Panc1 (cell line): Measurements from ENCODE around the gene IL2RA. TPM values are rescaled to one million over a fixed set of nuclear protein-coding genes. Genes with fewer than 3 reads are reported as not detected.

ENCODE experiments used
- ATAC-seq: fragments of 200-7000 bp; cut with Tn5 transposase; 2 replicates; pipeline ENCODE4 v1.9.1; 2020; ENCODE audit warnings: mild to moderate bottlenecking, moderate library complexity
- BruUV-seq: library from RNA; stranded (reverse); fragments of 400-500 nt; replicated peaks from 2 replicates; lab custom pipeline; 2021; lab: Mats Ljungman, UMichigan
- CTCF ChIA-PET: fragments of 300-600 bp; sonication (Branson Sonifier 250); formaldehyde crosslinking; loops from one replicate; lab custom pipeline; 2022; ENCODE audit warnings: antibody characterized with exemption; lab: Charles Lee
- POLR2A ChIA-PET: fragments of 300-600 bp; sonication (Branson Sonifier 250); formaldehyde crosslinking; loops from one replicate; lab custom pipeline; 2022; ENCODE audit warnings: antibody characterized with exemption; lab: Charles Lee
- DNase-seq: peaks from one replicate; pipeline ENCODE4 v3.0.0-alpha.2; 2010; ENCODE audit warnings: low read depth, low spot score
- H3K27ac ChIP-seq: 2 replicates; pipeline ENCODE4 v1.5.1; 2011; ENCODE audit warnings: mild to moderate bottlenecking, low read length, inconsistent platforms
- H3K27me3 ChIP-seq: fragments of 200-500 bp; sonication (Bioruptor generic); 2 replicates; pipeline ENCODE4 v1.6.0; 2014; ENCODE audit warnings: low read length, inconsistent platforms; ENCODE audit not compliant: control insufficient read depth, insufficient read depth
- H3K36me3 ChIP-seq: fragments of 200-500 bp; sonication (Bioruptor generic); 2 replicates; pipeline ENCODE4 v1.5.1; 2014; ENCODE audit warnings: inconsistent platforms, mild to moderate bottlenecking, low read length, moderate library complexity; ENCODE audit not compliant: control insufficient read depth, insufficient read depth
- H3K4me1 ChIP-seq: 2 replicates; pipeline ENCODE4 v1.5.1; 2011; ENCODE audit warnings: inconsistent platforms, mild to moderate bottlenecking, low read length, moderate library complexity; ENCODE audit not compliant: control insufficient read depth, insufficient read depth
- H3K4me3 ChIP-seq, 2 experiments: 2 replicates each; pipeline ENCODE4 v1.5.1; 2011 to 2012; ENCODE audit warnings: low read depth in 2 of 2, low read length in 2 of 2, mild to moderate bottlenecking in 2 of 2, inconsistent platforms in 1 of 2, moderate library complexity in 1 of 2
- H3K9me3 ChIP-seq: fragments of 200-500 bp; sonication (Bioruptor generic); 2 replicates; pipeline ENCODE4 v1.5.1; 2014; ENCODE audit warnings: low read depth, mild to moderate bottlenecking, inconsistent platforms, low read length, moderate library complexity; ENCODE audit not compliant: control insufficient read depth, insufficient read depth
- CTCF ChIP-seq: fragments of 450-650 bp; IDR thresholded peaks from 2 replicates; pipeline ENCODE4 v1.5.1; 2017; ENCODE audit warnings: mild to moderate bottlenecking
- POLR2AphosphoS5 ChIP-seq: IDR thresholded peaks from 2 replicates; pipeline ENCODE4 v1.6.1; 2012; ENCODE audit warnings: mild to moderate bottlenecking, low read depth, low read length, moderate library complexity
- SIN3A ChIP-seq: IDR thresholded peaks from 2 replicates; pipeline ENCODE4 v1.6.1; 2012; ENCODE audit warnings: low read depth, mild to moderate bottlenecking, low read length, moderate library complexity, borderline replicate concordance; ENCODE audit not compliant: insufficient read depth
- TCF7L2 ChIP-seq: IDR thresholded peaks from 2 replicates; pipeline ENCODE4 v1.6.1; 2011; ENCODE audit warnings: mild to moderate bottlenecking, low read depth, low read length, inconsistent platforms
- in situ Hi-C: cut with HindIII; loops from 2 replicates; pipeline ENCODE4 v1.10.0; 2016; ENCODE audit warnings: low sequenced_read_pairs, low pct_unique_long_range_greater_than_20kb
- intact Hi-C: fragments of 100-400 bp; cut with micrococcal nuclease; formaldehyde crosslinking; loops from one replicate; pipeline ENCODE4 v1.10.0; 2022; ENCODE audit not compliant: unreplicated experiment
- total RNA-seq: library from RNA; stranded (reverse); gene quantifications from one replicate; pipeline ENCODE4 v1.2.1, GENCODE V29; 2021; ENCODE audit not compliant: unreplicated experiment
- TF ChIP-seq, protein P1 (sequence below), 2 experiments: IDR thresholded peaks; 2 replicates each; pipeline ENCODE4 v1.6.1; 2011 to 2012; ENCODE audit warnings: low read depth in 2 of 2, control low read depth in 1 of 2, low read length in 1 of 2, mild to moderate bottlenecking in 1 of 2, moderate library complexity in 1 of 2; ENCODE audit not compliant: insufficient read depth in 1 of 2

Gene IL2RA
- total RNA-seq, 1 experiment from 2014 or later = 0.33 TPM

- BruUV-seq = no TSS peak
These were observed 6.3 kb upstream of the IL2RA start for GRCh38 chr10:6068422-6068821.

DNA sequence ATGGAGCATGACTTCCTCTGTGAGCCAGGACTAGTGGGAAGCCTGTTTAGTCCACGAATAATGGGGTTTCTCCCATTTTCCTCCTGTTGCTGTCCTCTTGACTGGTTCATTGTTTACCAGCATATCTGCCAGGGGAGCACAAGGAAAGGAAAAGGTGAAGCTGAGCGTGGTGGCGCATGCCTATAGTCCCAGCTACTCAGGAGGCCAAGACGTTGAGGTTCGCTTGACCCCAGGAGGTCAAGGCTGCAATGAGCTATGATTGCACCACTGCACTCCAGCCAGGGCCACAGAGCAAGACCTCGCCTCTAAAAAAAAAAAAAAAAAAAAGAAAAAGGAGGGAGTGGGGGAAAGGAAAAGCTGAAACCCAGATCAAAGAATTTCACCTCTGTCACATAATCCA is 5.8 kb upstream of the IL2RA start:
- intact Hi-C loops = no loop called here
- H3K4me1 ChIP-seq = no peaks in the 10 kb centered on the region
- no peak overlapping the region for H3K27ac ChIP-seq
- POLR2A ChIA-PET = interaction anchor here (0.7 kb wide), 1 partner anchor 155 kb away, joined by 10 read pairs; no protein-coding TSS in a partner anchor
- H3K36me3 ChIP-seq = no peaks in the 10 kb centered on the region
- CTCF ChIA-PET = no interaction called here
- in situ Hi-C loops = no loop called here
- no peak for DNase-seq
- no peak for TF ChIP-seq POLR2AphosphoS5
- no TSS peak for BruUV-seq
- H3K9me3 ChIP-seq = no peaks in the 10 kb centered on the region
- H3K4me3 ChIP-seq = no peak overlapping the region
- no peak for ATAC-seq
- H3K27me3 ChIP-seq = no peaks in the 10 kb centered on the region; the same call in 1 of the 2 replicates

More at GRCh38 chr10:6068422-6068821, 6.3 kb upstream of the IL2RA start:
- no peak for DNase-seq
- Histone ChIP-seq H3K27ac (no peak overlapping the region), H3K9me3 (no peaks in the 10 kb centered on the region), H3K4me1 (no peaks in the 10 kb centered on the region), H3K36me3 (no peaks in the 10 kb centered on the region), H3K4me3 (no peak overlapping the region), H3K27me3 (no peaks in the 10 kb centered on the region; the same call in 1 of the 2 replicates)
- POLR2A ChIA-PET = no interaction called here
- intact Hi-C loops = no loop called here
- no peak for ATAC-seq
- TF ChIP-seq SIN3A = no peak
- no peak for TF ChIP-seq CTCF
- TF ChIP-seq, protein P1, sequence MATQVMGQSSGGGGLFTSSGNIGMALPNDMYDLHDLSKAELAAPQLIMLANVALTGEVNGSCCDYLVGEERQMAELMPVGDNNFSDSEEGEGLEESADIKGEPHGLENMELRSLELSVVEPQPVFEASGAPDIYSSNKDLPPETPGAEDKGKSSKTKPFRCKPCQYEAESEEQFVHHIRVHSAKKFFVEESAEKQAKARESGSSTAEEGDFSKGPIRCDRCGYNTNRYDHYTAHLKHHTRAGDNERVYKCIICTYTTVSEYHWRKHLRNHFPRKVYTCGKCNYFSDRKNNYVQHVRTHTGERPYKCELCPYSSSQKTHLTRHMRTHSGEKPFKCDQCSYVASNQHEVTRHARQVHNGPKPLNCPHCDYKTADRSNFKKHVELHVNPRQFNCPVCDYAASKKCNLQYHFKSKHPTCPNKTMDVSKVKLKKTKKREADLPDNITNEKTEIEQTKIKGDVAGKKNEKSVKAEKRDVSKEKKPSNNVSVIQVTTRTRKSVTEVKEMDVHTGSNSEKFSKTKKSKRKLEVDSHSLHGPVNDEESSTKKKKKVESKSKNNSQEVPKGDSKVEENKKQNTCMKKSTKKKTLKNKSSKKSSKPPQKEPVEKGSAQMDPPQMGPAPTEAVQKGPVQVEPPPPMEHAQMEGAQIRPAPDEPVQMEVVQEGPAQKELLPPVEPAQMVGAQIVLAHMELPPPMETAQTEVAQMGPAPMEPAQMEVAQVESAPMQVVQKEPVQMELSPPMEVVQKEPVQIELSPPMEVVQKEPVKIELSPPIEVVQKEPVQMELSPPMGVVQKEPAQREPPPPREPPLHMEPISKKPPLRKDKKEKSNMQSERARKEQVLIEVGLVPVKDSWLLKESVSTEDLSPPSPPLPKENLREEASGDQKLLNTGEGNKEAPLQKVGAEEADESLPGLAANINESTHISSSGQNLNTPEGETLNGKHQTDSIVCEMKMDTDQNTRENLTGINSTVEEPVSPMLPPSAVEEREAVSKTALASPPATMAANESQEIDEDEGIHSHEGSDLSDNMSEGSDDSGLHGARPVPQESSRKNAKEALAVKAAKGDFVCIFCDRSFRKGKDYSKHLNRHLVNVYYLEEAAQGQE (IDR thresholded peaks at IDR 0.05; ENCODE audit: insufficient read depth in 1 of 2, low read depth in 2 of 2, low read length in 1 of 2) = no peak
- TF ChIP-seq POLR2AphosphoS5 = no peak
- TF ChIP-seq TCF7L2 = no peak
- CTCF ChIA-PET = no interaction called here
- in situ Hi-C loops = no loop called here

DNA sequence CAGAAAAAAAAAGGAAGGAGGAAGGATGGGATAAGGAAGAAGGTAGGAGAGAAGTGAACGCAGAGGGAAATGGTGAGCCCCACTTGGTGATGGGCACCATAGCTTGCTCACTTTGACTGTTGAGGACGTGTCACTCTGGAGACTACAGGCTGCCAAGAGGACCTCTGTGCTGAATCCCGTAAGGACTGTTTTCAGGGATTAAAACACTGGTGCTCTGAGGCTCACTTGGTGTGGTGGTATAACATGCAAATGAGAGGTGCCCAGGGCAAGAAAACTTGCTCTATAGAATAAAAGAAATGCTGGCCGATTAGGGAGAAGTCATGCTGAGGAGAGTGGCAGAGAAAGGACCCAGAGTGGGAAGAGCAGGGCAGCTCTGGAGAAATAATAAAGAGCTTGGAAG is 5.3 kb upstream of the IL2RA start:
- intact Hi-C loops = no loop called here
- POLR2A ChIA-PET = interaction anchor here (0.7 kb wide), 1 partner anchor 155 kb away, joined by 10 read pairs; no protein-coding TSS in a partner anchor
- H3K27me3 ChIP-seq = no peaks in the 10 kb centered on the region; the same call in 1 of the 2 replicates
- H3K36me3 ChIP-seq = no peaks in the 10 kb centered on the region
- CTCF ChIA-PET = no interaction called here
- no peak overlapping the region for H3K27ac ChIP-seq
- ATAC-seq (no peak), DNase-seq (no peak)
- no peaks in the 10 kb centered on the region for H3K4me1 ChIP-seq
- BruUV-seq = no TSS peak
- in situ Hi-C loops = no loop called here
- TF ChIP-seq SIN3A (no peak), CTCF (no peak), POLR2AphosphoS5 (no peak), TCF7L2 (no peak)
- TF ChIP-seq, protein P1 (IDR thresholded peaks at IDR 0.05; ENCODE audit: insufficient read depth in 1 of 2, low read depth in 2 of 2, low read length in 1 of 2) = no peak
- H3K4me3 ChIP-seq = no peak overlapping the region
- no peaks in the 10 kb centered on the region for H3K9me3 ChIP-seq
